Panc1 (cell line): ENCODE data around the gene PRR5.
"Not testable (repeated sequence)": the region's sequence is repeated elsewhere in the genome, so short reads cannot be mapped to it uniquely, and the experiment has no call there.

Source experiments
- TF ChIP-seq, protein P1 (sequence below): fragments of 450-650 bp; IDR thresholded peaks from 2 replicates; pipeline ENCODE4 v1.5.1; 2017; ENCODE audit warnings: mild to moderate bottlenecking
- TF ChIP-seq, protein P2 (sequence below), 2 experiments: IDR thresholded peaks; 2 replicates each; pipeline ENCODE4 v1.6.1; 2011 to 2012; ENCODE audit warnings: low read depth in 2 of 2, control low read depth in 1 of 2, low read length in 1 of 2, mild to moderate bottlenecking in 1 of 2, moderate library complexity in 1 of 2; ENCODE audit not compliant: insufficient read depth in 1 of 2

DNA sequence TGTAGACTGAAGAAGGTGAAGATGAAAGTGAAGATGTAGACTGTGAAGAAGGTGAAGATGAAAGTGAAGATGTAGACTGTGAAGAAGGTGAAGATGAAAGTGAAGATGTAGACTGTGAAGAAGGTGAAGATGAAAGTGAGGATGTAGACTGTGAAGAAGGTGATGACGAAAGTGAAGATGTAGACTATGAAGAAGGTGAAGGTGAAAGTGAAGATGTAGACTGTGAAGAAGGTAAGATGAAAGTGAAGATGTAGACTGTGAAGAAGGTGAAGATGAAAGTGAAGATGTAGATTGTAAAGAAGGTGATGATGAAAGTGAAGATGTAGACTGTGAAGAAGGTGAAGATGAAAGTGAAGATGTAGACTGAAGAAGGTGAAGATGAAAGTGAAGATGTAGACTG lies 49.1 kb upstream of the PRR5 start:
- TF ChIP-seq, protein P1, sequence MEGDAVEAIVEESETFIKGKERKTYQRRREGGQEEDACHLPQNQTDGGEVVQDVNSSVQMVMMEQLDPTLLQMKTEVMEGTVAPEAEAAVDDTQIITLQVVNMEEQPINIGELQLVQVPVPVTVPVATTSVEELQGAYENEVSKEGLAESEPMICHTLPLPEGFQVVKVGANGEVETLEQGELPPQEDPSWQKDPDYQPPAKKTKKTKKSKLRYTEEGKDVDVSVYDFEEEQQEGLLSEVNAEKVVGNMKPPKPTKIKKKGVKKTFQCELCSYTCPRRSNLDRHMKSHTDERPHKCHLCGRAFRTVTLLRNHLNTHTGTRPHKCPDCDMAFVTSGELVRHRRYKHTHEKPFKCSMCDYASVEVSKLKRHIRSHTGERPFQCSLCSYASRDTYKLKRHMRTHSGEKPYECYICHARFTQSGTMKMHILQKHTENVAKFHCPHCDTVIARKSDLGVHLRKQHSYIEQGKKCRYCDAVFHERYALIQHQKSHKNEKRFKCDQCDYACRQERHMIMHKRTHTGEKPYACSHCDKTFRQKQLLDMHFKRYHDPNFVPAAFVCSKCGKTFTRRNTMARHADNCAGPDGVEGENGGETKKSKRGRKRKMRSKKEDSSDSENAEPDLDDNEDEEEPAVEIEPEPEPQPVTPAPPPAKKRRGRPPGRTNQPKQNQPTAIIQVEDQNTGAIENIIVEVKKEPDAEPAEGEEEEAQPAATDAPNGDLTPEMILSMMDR: not testable (repeated sequence)
- TF ChIP-seq, protein P2, sequence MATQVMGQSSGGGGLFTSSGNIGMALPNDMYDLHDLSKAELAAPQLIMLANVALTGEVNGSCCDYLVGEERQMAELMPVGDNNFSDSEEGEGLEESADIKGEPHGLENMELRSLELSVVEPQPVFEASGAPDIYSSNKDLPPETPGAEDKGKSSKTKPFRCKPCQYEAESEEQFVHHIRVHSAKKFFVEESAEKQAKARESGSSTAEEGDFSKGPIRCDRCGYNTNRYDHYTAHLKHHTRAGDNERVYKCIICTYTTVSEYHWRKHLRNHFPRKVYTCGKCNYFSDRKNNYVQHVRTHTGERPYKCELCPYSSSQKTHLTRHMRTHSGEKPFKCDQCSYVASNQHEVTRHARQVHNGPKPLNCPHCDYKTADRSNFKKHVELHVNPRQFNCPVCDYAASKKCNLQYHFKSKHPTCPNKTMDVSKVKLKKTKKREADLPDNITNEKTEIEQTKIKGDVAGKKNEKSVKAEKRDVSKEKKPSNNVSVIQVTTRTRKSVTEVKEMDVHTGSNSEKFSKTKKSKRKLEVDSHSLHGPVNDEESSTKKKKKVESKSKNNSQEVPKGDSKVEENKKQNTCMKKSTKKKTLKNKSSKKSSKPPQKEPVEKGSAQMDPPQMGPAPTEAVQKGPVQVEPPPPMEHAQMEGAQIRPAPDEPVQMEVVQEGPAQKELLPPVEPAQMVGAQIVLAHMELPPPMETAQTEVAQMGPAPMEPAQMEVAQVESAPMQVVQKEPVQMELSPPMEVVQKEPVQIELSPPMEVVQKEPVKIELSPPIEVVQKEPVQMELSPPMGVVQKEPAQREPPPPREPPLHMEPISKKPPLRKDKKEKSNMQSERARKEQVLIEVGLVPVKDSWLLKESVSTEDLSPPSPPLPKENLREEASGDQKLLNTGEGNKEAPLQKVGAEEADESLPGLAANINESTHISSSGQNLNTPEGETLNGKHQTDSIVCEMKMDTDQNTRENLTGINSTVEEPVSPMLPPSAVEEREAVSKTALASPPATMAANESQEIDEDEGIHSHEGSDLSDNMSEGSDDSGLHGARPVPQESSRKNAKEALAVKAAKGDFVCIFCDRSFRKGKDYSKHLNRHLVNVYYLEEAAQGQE (IDR thresholded peaks at IDR 0.05; ENCODE audit: insufficient read depth in 1 of 2, low read depth in 2 of 2, low read length in 1 of 2): not testable (repeated sequence)
